Measurements from ENCODE around the gene KLF16.
A peak's percentile ranks its signal among the peaks of the same experiment; 100 is the strongest.

KLF16 gene

DNA sequence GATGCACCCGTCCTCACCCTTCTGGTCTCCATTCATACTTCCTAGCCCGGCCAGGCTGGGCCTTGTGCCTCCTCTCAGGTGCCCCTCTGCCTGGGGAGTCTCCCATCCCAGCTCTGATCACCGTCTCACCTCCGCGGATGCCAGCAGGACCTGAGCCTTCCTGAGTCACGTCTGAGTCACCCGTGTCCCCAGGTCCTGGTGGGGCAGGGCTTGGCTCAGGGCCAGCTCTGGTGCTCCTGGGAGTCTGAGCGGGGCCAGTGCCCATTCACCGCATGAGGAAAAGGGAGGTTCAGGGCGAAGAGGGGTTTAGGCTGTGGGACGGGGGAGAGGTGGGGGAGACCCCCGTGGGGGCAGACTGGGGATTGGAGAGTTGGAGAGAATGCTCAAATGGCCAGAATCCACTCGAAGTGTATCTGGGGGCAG is 51.9 kb downstream of the KLF16 start:
- peak overlapping the region; percentile 59 for H3K4me3 ChIP-seq (ENCODE audit: low read depth, low read length)
- TF ChIP-seq, protein P1, sequence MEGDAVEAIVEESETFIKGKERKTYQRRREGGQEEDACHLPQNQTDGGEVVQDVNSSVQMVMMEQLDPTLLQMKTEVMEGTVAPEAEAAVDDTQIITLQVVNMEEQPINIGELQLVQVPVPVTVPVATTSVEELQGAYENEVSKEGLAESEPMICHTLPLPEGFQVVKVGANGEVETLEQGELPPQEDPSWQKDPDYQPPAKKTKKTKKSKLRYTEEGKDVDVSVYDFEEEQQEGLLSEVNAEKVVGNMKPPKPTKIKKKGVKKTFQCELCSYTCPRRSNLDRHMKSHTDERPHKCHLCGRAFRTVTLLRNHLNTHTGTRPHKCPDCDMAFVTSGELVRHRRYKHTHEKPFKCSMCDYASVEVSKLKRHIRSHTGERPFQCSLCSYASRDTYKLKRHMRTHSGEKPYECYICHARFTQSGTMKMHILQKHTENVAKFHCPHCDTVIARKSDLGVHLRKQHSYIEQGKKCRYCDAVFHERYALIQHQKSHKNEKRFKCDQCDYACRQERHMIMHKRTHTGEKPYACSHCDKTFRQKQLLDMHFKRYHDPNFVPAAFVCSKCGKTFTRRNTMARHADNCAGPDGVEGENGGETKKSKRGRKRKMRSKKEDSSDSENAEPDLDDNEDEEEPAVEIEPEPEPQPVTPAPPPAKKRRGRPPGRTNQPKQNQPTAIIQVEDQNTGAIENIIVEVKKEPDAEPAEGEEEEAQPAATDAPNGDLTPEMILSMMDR (IDR thresholded peaks at IDR 0.05; ENCODE audit: low read depth, low read length, missing control alignments): no peak
- DNase-seq (ENCODE audit: low read depth): no peak

DNA sequence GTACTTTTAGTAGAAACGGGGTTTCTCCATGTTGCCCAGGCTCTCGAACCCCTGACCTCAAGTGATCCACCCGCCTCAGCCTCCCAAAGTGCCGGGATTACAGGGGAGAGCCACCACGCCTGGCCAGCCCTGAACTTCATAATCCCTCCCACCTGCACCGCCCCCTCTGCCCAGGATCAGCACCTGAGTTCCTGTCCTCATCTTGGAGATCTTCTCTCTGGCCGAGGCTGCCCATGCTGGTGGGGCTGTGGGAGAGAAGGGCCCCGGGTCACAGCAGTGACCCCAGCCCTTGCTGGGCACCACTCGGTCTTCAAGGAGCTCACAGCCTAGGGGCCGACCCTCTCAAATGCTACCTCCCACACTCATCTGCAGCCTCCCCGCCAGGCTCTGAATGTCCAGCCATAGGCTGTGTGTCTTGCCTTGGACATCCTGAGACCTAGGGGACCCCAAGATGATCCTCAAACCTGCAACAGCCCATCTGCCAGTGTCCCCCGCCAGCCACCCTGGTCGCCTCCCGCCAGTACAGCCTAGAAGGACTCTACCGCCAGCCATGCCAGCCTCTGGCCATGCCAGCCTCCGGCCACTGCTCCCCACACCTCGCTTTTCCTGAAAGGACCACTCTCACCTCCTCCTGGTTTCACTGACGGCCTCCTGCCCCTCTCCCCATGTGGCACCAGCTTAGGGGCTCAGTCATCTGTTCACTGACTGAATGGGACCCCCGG is 52.8 kb downstream of the KLF16 start:
- no peak overlapping the region for H3K4me3 ChIP-seq (ENCODE audit: low read depth, low read length)
- TF ChIP-seq, protein P1 (IDR thresholded peaks at IDR 0.05; ENCODE audit: low read depth, low read length, missing control alignments): no peak

DNA sequence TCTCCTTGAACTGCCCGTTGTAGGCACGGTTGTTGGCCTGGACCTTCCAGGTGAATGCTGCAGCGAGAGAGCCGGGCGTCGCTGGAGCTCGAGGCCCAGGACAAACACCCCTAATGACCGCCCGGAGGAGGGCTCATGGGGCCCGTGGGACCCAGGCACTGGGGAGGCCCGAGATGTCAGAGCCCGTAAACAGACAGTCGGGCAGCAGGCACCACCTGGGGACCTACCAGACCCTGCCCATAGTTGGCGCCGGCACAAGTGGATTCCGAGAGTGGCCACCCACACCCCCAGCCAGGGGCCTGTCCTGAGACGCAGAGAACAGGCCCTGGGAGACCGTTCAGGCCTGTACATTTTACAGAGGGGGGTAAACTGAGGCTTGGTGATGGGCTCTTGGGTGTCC is 53.7 kb downstream of the KLF16 start:
- no peak overlapping the region for H3K4me3 ChIP-seq (ENCODE audit: low read depth, low read length)
- TF ChIP-seq, protein P1 (IDR thresholded peaks at IDR 0.05; ENCODE audit: low read depth, low read length, missing control alignments): no peak
- no peak for DNase-seq (ENCODE audit: low read depth)

More for the DNA sequence above, 52.8 kb downstream of the KLF16 start:
- no peak for DNase-seq (ENCODE audit: low read depth)

DNA sequence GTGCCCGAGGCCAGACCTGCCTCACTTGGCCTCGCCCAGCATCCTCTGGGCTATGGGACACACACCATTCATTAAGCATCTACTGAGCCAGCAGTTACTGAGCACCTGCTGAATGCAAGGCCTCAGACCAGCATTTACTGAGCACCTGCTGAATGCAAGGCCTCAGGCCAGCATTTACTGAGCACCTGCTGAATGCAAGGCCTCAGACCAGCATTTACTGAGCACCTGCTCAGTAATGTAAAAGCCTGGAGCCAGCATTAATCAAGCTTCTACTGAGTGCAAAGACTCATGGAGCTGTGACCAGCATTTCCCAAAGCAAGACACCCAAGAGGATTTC is 55.0 kb downstream of the KLF16 start:
- DNase-seq (ENCODE audit: low read depth): no peak
- no peak overlapping the region for H3K4me3 ChIP-seq (ENCODE audit: low read depth, low read length)
- TF ChIP-seq, protein P1 (IDR thresholded peaks at IDR 0.05; ENCODE audit: low read depth, low read length, missing control alignments): no peak

DNA sequence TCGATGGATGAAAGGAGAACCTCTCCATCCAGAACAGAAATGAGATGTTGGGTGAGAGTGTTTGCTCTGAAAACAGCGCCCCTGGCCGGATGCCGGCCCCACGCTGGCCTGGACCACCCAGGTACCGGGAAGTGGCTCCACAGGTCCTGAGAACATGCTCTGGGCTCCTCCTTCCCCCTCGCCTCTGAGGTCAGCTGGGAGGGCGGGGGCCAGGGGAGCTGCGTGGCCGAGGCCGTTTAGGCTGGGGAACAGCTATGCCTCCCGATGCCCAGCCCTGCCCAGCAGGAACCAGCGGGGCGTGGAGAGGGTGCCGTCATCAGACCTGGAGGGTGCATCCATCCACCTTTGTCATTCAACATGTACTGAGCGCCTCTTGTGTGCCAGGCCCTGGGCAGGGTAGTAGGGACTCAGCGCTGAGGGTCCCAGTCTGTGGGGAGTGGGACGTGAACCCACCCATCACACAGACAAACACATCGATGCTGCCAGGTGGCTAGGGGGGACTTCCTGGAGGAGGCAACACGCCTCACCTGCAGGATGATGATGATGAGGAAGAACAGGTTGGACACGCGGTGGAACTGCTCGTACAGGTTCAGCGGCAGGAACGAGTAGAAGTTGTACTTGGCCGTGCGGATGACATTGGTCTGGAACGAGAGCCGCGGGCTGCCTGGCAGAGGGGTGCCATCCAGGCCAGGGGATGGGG is 55.5 kb downstream of the KLF16 start:
- H3K4me3 ChIP-seq (ENCODE audit: low read depth, low read length): no peak overlapping the region
- no peak for DNase-seq (ENCODE audit: low read depth)
- TF ChIP-seq, protein P1 (IDR thresholded peaks at IDR 0.05; ENCODE audit: low read depth, low read length, missing control alignments): no peak

DNA sequence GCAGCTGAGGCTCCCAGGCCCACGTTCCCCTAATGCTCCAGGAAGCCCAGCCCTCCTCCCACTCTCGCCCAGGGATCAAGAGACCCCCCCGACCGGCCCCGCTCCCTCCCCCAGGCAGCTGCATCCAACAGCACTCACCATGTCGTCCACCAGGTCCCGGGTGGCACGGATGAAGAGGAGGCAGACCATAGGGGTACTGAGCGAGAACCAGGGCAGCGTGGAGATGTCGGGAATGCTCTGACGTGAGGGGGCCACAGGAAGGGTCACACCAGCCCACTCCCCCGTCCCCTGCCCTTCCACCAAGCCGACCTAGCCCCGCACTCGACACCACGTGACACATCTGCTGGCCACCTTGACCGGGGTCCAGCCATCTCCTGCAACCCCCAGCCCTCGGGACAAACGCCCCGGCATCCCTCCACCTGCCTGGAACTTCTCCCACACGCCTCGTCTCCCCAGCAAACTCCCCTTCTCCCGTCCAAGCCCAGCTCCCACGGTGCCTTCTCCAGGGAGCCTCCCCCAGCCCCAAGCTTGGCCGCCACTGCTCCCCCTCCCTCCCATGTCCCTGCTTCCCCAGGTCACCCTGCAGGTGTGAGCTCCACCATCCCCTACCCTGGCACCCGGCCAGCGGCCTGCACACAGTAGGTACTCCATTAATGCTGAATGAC is 56.2 kb downstream of the KLF16 start:
- no peak for DNase-seq (ENCODE audit: low read depth)
- TF ChIP-seq, protein P1 (IDR thresholded peaks at IDR 0.05; ENCODE audit: low read depth, low read length, missing control alignments): no peak
- no peak overlapping the region for H3K4me3 ChIP-seq (ENCODE audit: low read depth, low read length)
